H1 (cell line): Measurements from ENCODE around the gene AGPAT2. TPM values are rescaled to one million over a fixed set of nuclear protein-coding genes. Genes with fewer than 3 reads are reported as not detected.

Experiments
- CTCF ChIA-PET: fragments of 300-600 bp; sonication (Branson Sonifier 250); formaldehyde crosslinking; loops from one replicate; lab custom pipeline; 2021; ENCODE audit not compliant: partially characterized antibody; lab: Charles Lee
- POLR2A ChIA-PET: fragments of 300-600 bp; sonication (Branson Sonifier 250); formaldehyde crosslinking; loops from one replicate; lab custom pipeline; 2021; ENCODE audit warnings: inconsistent platforms; ENCODE audit not compliant: partially characterized antibody; lab: Charles Lee
- DNase-seq, 2 experiments: peaks; one replicate each; pipeline versions ENCODE4 v3.0.0 to v3.0.0-alpha.2; 2010 to 2022; ENCODE audit warnings: low spot score in 2 of 2, low read depth in 1 of 2, mixed read lengths in 1 of 2
- FAIRE-seq: peaks from 2 replicates; lab custom pipeline; 2011; peaks lifted over from hg19 to GRCh38; lab: Jason Lieb, UNC
- H2AFZ ChIP-seq: 2 replicates; pipeline ENCODE4 v1.8.1; 2012; ENCODE audit warnings: low read length, inconsistent platforms
- H2AK5ac ChIP-seq: 2 replicates; pipeline ENCODE4 v1.6.1; 2013; ENCODE audit warnings: low read depth, low read length
- H2BK120ac ChIP-seq: replicated peaks from 2 replicates; pipeline ENCODE3; 2013; ENCODE audit warnings: low read depth, low read length, inconsistent platforms
- H2BK12ac ChIP-seq: 2 replicates; pipeline ENCODE4 v1.6.1; 2013; ENCODE audit warnings: low read depth, low read length
- H2BK15ac ChIP-seq: 2 replicates; pipeline ENCODE4 v1.6.1; 2013; ENCODE audit warnings: low read length
- H2BK20ac ChIP-seq: 2 replicates; pipeline ENCODE4 v1.6.1; 2013; ENCODE audit warnings: low read length
- H2BK5ac ChIP-seq: 2 replicates; pipeline ENCODE4 v1.6.1; 2013; ENCODE audit warnings: low read depth, low read length
- H3K14ac ChIP-seq: 2 replicates; pipeline ENCODE4 v1.6.1; 2013; ENCODE audit warnings: inconsistent platforms; ENCODE audit not compliant: insufficient read length
- H3K18ac ChIP-seq: 2 replicates; pipeline ENCODE4 v1.6.1; 2013; ENCODE audit warnings: low read length; ENCODE audit errors: extremely low read depth
- H3K23ac ChIP-seq: 2 replicates; pipeline ENCODE4 v1.6.1; 2013; ENCODE audit warnings: inconsistent platforms; ENCODE audit not compliant: insufficient read length
- H3K23me2 ChIP-seq: 2 replicates; pipeline ENCODE4 v1.6.1; 2013; ENCODE audit warnings: low read depth, low read length
- H3K27ac ChIP-seq: 2 replicates; pipeline ENCODE4 v1.6.1; 2011; ENCODE audit warnings: low read depth, low read length, inconsistent platforms
- H3K27me3 ChIP-seq, 4 experiments: replicated peaks in 1 of 4; 1 replicate in 1 of 4; 2 replicates in 3 of 4; pipeline versions ENCODE4 v1.6.1 to v1.8.1; 2011 to 2013; ENCODE audit warnings: low read length in 3 of 4, mild to moderate bottlenecking in 3 of 4, inconsistent platforms in 2 of 4, mixed read lengths in 2 of 4, moderate library complexity in 1 of 4; ENCODE audit not compliant: control insufficient read depth in 3 of 4, insufficient read depth in 3 of 4; ENCODE audit errors: extremely low read depth in 1 of 4
- H3K36me3 ChIP-seq, 4 experiments: 2 replicates each; pipeline versions ENCODE4 v1.6.1 to v1.8.1; 2011 to 2013; ENCODE audit warnings: mild to moderate bottlenecking in 4 of 4, low read length in 3 of 4, moderate library complexity in 2 of 4, control low read depth in 1 of 4, inconsistent platforms in 1 of 4; ENCODE audit not compliant: insufficient read depth in 4 of 4, control insufficient read depth in 2 of 4
- H3K4ac ChIP-seq: replicated peaks from 2 replicates; pipeline ENCODE3; 2013; ENCODE audit warnings: low read length, low read depth, mixed read lengths, inconsistent platforms; ENCODE audit not compliant: insufficient read length
- H3K4me1 ChIP-seq, 4 experiments: replicated peaks in 1 of 4; 1 replicate in 1 of 4; 2 replicates in 3 of 4; pipeline versions ENCODE4 v1.6.1 to v1.8.1; 2011 to 2013; ENCODE audit warnings: low read length in 3 of 4, inconsistent platforms in 2 of 4, mixed read lengths in 1 of 4; ENCODE audit not compliant: insufficient read depth in 4 of 4, control insufficient read depth in 3 of 4
- H3K4me2 ChIP-seq, 2 experiments: 2 replicates each; pipeline versions ENCODE4 v1.6.1 to v1.8.1; 2011 to 2013; ENCODE audit warnings: low read depth in 2 of 2, low read length in 2 of 2, control low read depth in 1 of 2, inconsistent platforms in 1 of 2, mild to moderate bottlenecking in 1 of 2; ENCODE audit not compliant: insufficient read depth in 1 of 2
- H3K4me3 ChIP-seq, 4 experiments: fragments of 200-600, 300-600 bp in 1 of 4; sonication (generic), shearing (Covaris generic), sonication (Bioruptor Twin) in 1 of 4; 2 replicates each; pipeline versions ENCODE4 v1.5.1 to v1.8.1; 2011 to 2016; ENCODE audit warnings: low read length in 4 of 4, low read depth in 3 of 4, control low read depth in 2 of 4, inconsistent platforms in 2 of 4, mild to moderate bottlenecking in 2 of 4, mixed read lengths in 1 of 4, moderate library complexity in 1 of 4; ENCODE audit not compliant: insufficient read depth in 2 of 4; ENCODE audit errors: extremely low read depth in 1 of 4
- H3K56ac ChIP-seq: replicated peaks from 2 replicates; pipeline ENCODE3; 2013; ENCODE audit warnings: low read depth, mild to moderate bottlenecking, mixed read lengths, low read length, inconsistent platforms; ENCODE audit not compliant: insufficient read length
- H3K79me1 ChIP-seq: 2 replicates; pipeline ENCODE4 v1.6.1; 2013; ENCODE audit warnings: low read depth, low read length, control low read depth
- H3K79me2 ChIP-seq, 2 experiments: 2 replicates each; pipeline versions ENCODE4 v1.6.1 to v1.8.1; 2012 to 2013; ENCODE audit warnings: low read length in 2 of 2, mild to moderate bottlenecking in 2 of 2, inconsistent platforms in 1 of 2; ENCODE audit not compliant: insufficient read depth in 2 of 2, control insufficient read depth in 1 of 2
- H3K9ac ChIP-seq, 4 experiments: replicated peaks in 1 of 4; 1 replicate in 1 of 4; 2 replicates in 3 of 4; pipeline versions ENCODE4 v1.6.1 to v1.8.1; 2011 to 2013; ENCODE audit warnings: low read depth in 3 of 4, low read length in 3 of 4, control low read depth in 2 of 4, mild to moderate bottlenecking in 2 of 4, moderate library complexity in 2 of 4, inconsistent platforms in 1 of 4; ENCODE audit errors: extremely low read depth in 1 of 4
- H3K9me3 ChIP-seq, 2 experiments: 2 replicates each; pipeline versions ENCODE4 v1.6.1 to v1.8.1; 2012 to 2013; ENCODE audit warnings: mild to moderate bottlenecking in 2 of 2, moderate library complexity in 2 of 2, control low read depth in 1 of 2, inconsistent platforms in 1 of 2, low read depth in 1 of 2, low read length in 1 of 2, mixed read lengths in 1 of 2; ENCODE audit not compliant: insufficient read depth in 2 of 2
- H4K20me1 ChIP-seq, 2 experiments: replicated peaks in 1 of 2; 2 replicates each; pipeline versions ENCODE3 to v1.8.1; 2011 to 2013; ENCODE audit warnings: inconsistent platforms in 2 of 2, low read length in 2 of 2, mild to moderate bottlenecking in 1 of 2; ENCODE audit not compliant: insufficient read depth in 2 of 2, control insufficient read depth in 1 of 2
- H4K5ac ChIP-seq: 2 replicates; pipeline ENCODE4 v1.6.1; 2013; ENCODE audit warnings: low read length, low read depth, mixed read lengths, inconsistent platforms; ENCODE audit not compliant: insufficient read length
- H4K8ac ChIP-seq: 2 replicates; pipeline ENCODE4 v1.8.0; 2013; ENCODE audit warnings: mild to moderate bottlenecking, moderate library complexity, low read length, inconsistent platforms; ENCODE audit not compliant: insufficient read depth; ENCODE audit errors: extremely low read depth
- H4K91ac ChIP-seq: replicated peaks from 2 replicates; pipeline ENCODE3; 2013; ENCODE audit warnings: low read length, mixed read lengths, inconsistent platforms; ENCODE audit not compliant: insufficient read length
- EP300 ChIP-seq, 2 experiments: IDR thresholded peaks; 1 replicate in 1 of 2; 2 replicates in 1 of 2; pipeline ENCODE4 v1.6.1; 2011 to 2012; ENCODE audit warnings: low read depth in 2 of 2, low read length in 2 of 2, mild to moderate bottlenecking in 2 of 2, borderline replicate concordance in 1 of 2, inconsistent platforms in 1 of 2, moderate library complexity in 1 of 2
- MAX ChIP-seq: IDR thresholded peaks from 2 replicates; pipeline ENCODE4 v1.6.1; 2012; ENCODE audit warnings: inconsistent platforms
- SUZ12 ChIP-seq: fragments of 200-600 bp; sonication (generic); IDR thresholded peaks from 2 replicates; pipeline ENCODE4 v1.6.1; 2012; ENCODE audit warnings: mild to moderate bottlenecking, inconsistent platforms, low read length, moderate library complexity, mixed read lengths
- TCF12 ChIP-seq: IDR thresholded peaks from 2 replicates; pipeline ENCODE4 v1.6.1; 2011; ENCODE audit warnings: low read depth, mild to moderate bottlenecking, low read length
- YY1 ChIP-seq: IDR thresholded peaks from 2 replicates; pipeline ENCODE4 v1.6.1; 2011; ENCODE audit warnings: low read depth, mild to moderate bottlenecking, low read length
- WGBS, 2 experiments: shearing (Covaris generic) in 1 of 2; methylation state at CpG; one replicate each; pipeline versions ENCODE4 v1.1.6 to v1.1.7; 2013 to 2015; ENCODE audit warnings: low lambda C conversion rate in 2 of 2, mixed read lengths in 2 of 2, inconsistent platforms in 1 of 2, low coverage in 1 of 2, missing lambda C conversion rate in 1 of 2; ENCODE audit not compliant: insufficient replicate concordance in 2 of 2, insufficient coverage in 1 of 2, insufficient read length in 1 of 2; ENCODE audit errors: extremely low coverage in 1 of 2, missing lambda C conversion rate in 1 of 2; 5-methylcytosine and 5-hydroxymethylcytosine counted together
- polyA plus RNA-seq, 7 experiments: library from polyadenylated mRNA; depleted of rRNA in 3 of 7; stranded (reverse) in 5 of 7; unstranded in 2 of 7; fragments of >200 nt in 5 of 7; fragments of 200-250 nt in 2 of 7; gene quantifications; 1 replicate in 5 of 7; 2 replicates in 1 of 7; 4 replicates in 1 of 7; pipeline versions ENCODE4 v1.2.1 to v1.2.3, GENCODE V29; 2011 to 2013; ENCODE audit warnings: missing spikeins in 2 of 7, mixed read lengths in 2 of 7
- total RNA-seq: library from RNA; stranded (reverse); fragmentation: NEBNext Ultra II Directional; extraction: Animal tissue kit (Norgen Biotek cat#: 25700); gene quantifications from 2 replicates; pipeline ENCODE4 v1.2.1, GENCODE V29; 2021

The AGPAT2 gene
- total and polyA plus RNA-seq, 2 of the 8 experiments (the other 6 are each of a cell fraction or from before 2014, with no cell fraction given), result 31.6 to 37.6 TPM

DNA sequence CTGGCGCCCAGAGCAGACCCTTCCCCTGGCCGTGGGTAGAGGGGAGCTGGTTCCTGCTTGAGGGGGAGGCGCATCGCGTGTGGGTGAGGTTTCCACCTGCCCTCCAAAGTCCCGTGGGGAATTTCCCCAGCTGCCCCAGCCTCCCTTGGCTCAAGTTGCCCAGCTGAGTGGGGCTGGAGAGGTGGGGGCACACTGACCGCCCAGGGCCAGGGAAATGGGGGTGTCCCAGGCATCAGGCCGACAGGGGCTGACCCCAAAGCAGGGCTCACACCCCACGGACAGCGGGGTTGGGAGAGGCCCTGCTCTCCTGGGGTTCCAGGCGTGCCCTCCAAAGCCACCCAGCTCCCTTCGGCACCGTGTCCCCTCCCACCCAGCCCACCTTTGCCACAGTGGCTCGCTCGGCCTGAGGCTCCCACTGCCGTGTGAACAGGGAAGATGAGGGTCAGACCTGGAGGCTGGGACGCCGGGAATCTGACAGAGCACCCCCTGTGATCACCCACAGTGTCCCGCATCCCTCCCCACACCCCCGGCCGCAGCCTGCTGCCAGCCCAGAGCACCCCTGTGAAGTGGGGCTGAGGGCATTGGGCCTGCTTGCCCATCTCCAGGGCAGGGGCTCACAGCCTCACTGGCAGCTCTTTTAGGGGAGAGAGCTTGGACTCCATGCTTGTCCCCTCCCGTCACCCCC, 25.5 kb downstream of the AGPAT2 start:
- H3K79me2 ChIP-seq, result no peaks in the 10 kb centered on the region
- WGBS, 2 experiments, result 84% methylated on average over 14 of the region's 22 CpGs; no CpG with 5 or more reads in 1 of the 2 experiments
- no peak overlapping the region for H3K18ac ChIP-seq
- POLR2A ChIA-PET, result interaction anchor here (1.3 to 1.6 kb wide), 2 partner anchors 10 to 66 kb away, joined by 3 to 4 read pairs; no protein-coding TSS in a partner anchor
- CTCF ChIA-PET, result interaction anchor here (0.6 to 3.9 kb wide), 9 partner anchors 10 to 842 kb away, joined by 3 to 21 read pairs (median 4); no protein-coding TSS in a partner anchor
- no peak for FAIRE-seq
- H3K9ac ChIP-seq, result no peak overlapping the region
- no peak overlapping the region for H2BK5ac ChIP-seq
- no peaks in the 10 kb centered on the region; a peak in 2 of 7 replicates for H3K27me3 ChIP-seq
- no peak overlapping the region for H3K4ac ChIP-seq
- peaks cover 0 to 4% (median 2%) of the 10 kb centered on the region in 4 experiments; a peak in 3 of 7 replicates for H3K4me1 ChIP-seq
- H4K20me1 ChIP-seq, result no peaks in the 10 kb centered on the region
- H3K23ac ChIP-seq, result no peak overlapping the region
- no peaks in the 10 kb centered on the region for H3K9me3 ChIP-seq
- H3K14ac ChIP-seq, result no peak overlapping the region
- H2AK5ac ChIP-seq, result no peak overlapping the region
- H2BK12ac ChIP-seq, result no peak overlapping the region
- no peak overlapping the region for H2BK20ac ChIP-seq
- H2BK15ac ChIP-seq, result no peak overlapping the region
- no peak overlapping the region for H3K4me3 ChIP-seq
- H3K23me2 ChIP-seq, result no peaks in the 10 kb centered on the region; the same call in 1 of the 2 replicates
- no peak overlapping the region for H4K8ac ChIP-seq
- no peak overlapping the region for H2BK120ac ChIP-seq
- no peaks in the 10 kb centered on the region for H3K79me1 ChIP-seq
- no peaks in the 10 kb centered on the region for H3K36me3 ChIP-seq
- no peak overlapping the region for H4K5ac ChIP-seq
- no peak for TF ChIP-seq YY1
- TF ChIP-seq TCF12, result no peak
- no peak for TF ChIP-seq MAX
- no peak for TF ChIP-seq SUZ12
- TF ChIP-seq EP300 (IDR thresholded peaks at IDR 0.05; ENCODE audit: borderline replicate concordance in 1 of 2, low read depth in 2 of 2, low read length in 2 of 2), result no peak
- TF ChIP-seq, all 59 proteins: peak for 0
- Histone ChIP-seq H3K4me2 (no peak overlapping the region), H3K56ac (no peak overlapping the region), H2AFZ (no peak overlapping the region), H4K91ac (no peak overlapping the region), H3K27ac (no peak overlapping the region)
- peak in 1 of 2 experiments; percentile 41 for DNase-seq
